ENCODE data around the gene ALDH1A3.

DNA sequence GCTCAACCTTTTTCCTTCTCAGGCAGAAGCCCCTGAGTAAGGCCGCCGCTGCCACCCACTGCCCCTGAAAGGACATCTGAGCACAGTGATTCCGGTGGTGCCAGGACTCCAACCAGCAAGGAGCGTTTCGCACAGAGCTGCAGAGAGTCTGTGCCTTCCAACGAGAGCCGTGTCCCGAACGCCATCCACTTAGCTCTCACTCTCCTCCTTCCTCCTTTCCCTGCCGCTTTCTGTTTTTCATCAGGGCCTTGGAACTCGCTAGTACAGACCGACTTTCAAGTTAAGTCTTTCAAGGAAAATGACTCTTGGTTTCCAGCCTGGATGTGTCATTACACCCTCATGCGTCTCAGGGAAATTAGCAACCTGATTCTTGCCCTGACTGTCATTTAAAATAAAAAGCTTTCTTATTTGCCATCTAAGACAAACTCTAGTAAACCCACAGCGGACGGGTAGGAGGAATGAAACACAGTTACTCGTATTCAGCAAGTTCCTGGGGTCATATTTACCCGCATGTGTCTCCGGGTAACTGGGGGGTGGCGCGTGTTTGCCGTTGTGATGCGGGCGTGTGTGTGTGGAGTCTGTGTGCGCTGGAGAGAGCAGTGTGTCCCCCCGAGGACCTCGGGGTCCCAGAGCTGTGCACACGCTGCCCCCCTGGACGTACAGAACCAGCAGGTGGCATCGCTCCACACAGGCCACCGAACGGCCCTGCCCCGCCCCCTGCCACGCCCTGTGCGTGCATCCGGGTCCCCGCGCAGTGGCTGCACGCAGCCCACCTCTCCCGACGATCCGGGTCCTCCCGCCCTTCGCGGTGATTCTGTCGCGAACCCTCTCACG lies 30.4 kb upstream of the ALDH1A3 start:
- TF ChIP-seq, protein P1, sequence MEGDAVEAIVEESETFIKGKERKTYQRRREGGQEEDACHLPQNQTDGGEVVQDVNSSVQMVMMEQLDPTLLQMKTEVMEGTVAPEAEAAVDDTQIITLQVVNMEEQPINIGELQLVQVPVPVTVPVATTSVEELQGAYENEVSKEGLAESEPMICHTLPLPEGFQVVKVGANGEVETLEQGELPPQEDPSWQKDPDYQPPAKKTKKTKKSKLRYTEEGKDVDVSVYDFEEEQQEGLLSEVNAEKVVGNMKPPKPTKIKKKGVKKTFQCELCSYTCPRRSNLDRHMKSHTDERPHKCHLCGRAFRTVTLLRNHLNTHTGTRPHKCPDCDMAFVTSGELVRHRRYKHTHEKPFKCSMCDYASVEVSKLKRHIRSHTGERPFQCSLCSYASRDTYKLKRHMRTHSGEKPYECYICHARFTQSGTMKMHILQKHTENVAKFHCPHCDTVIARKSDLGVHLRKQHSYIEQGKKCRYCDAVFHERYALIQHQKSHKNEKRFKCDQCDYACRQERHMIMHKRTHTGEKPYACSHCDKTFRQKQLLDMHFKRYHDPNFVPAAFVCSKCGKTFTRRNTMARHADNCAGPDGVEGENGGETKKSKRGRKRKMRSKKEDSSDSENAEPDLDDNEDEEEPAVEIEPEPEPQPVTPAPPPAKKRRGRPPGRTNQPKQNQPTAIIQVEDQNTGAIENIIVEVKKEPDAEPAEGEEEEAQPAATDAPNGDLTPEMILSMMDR (IDR thresholded peaks at IDR 0.05) = peak; percentile 31
- TF ChIP-seq EZH2 (IDR thresholded peaks at IDR 0.05; ENCODE audit: borderline replicate concordance, insufficient read depth, low read depth, low read length, poor library complexity, severe bottlenecking) = no peak

Measured in B cell (primary cell).